ENCODE measurements around the gene JDP2.

JDP2 gene

DNA sequence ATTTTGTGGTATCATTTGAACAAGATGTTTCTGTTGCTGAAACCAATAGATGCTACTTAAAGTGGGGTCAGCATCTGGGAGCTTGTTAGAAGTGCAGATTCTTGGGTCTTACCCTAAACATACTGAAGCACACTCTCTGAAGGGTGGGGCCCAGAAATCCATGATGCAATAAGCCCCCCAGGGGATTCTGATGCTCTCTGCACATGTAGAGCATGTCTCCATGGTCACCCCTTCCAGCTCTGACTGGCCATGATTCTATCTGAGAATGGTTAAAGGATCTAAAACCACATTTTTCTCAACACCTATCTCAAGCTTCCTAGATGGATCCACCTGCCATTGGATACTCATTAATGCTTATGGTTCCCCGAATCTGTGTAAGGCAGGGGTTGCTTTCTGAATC lies 20.4 kb downstream of the JDP2 start:
- H3K4me3 ChIP-seq (ENCODE audit: low read depth, low read length), result no peak overlapping the region
- no peak for DNase-seq (ENCODE audit: low read depth)
- TF ChIP-seq, protein P1, sequence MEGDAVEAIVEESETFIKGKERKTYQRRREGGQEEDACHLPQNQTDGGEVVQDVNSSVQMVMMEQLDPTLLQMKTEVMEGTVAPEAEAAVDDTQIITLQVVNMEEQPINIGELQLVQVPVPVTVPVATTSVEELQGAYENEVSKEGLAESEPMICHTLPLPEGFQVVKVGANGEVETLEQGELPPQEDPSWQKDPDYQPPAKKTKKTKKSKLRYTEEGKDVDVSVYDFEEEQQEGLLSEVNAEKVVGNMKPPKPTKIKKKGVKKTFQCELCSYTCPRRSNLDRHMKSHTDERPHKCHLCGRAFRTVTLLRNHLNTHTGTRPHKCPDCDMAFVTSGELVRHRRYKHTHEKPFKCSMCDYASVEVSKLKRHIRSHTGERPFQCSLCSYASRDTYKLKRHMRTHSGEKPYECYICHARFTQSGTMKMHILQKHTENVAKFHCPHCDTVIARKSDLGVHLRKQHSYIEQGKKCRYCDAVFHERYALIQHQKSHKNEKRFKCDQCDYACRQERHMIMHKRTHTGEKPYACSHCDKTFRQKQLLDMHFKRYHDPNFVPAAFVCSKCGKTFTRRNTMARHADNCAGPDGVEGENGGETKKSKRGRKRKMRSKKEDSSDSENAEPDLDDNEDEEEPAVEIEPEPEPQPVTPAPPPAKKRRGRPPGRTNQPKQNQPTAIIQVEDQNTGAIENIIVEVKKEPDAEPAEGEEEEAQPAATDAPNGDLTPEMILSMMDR (conservative IDR thresholded peaks at IDR 0.05; ENCODE audit: low read depth, low read length), result no peak

DNA sequence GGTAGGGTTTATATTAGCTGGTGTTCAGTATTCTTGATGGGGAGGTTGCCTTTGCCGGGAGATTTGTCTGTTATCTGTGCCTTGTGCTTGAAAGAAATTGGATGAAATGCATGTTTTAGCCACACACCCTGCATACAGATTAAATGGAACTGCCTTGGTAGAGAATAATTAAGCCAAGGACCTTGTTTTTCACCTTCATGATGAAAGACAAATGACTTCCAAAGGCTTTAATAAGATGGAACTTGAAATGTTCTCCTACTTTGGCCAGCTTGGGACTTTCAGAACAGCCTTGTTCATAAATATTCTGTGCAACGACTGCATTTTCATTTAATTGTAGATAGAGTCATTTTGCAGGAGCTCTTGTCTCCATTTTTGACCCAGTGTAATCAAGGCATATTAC lies 21.2 kb downstream of the JDP2 start:
- no peak for DNase-seq (ENCODE audit: low read depth)
- no peak overlapping the region for H3K4me3 ChIP-seq (ENCODE audit: low read depth, low read length)
- TF ChIP-seq, protein P1 (conservative IDR thresholded peaks at IDR 0.05; ENCODE audit: low read depth, low read length), result no peak

DNA sequence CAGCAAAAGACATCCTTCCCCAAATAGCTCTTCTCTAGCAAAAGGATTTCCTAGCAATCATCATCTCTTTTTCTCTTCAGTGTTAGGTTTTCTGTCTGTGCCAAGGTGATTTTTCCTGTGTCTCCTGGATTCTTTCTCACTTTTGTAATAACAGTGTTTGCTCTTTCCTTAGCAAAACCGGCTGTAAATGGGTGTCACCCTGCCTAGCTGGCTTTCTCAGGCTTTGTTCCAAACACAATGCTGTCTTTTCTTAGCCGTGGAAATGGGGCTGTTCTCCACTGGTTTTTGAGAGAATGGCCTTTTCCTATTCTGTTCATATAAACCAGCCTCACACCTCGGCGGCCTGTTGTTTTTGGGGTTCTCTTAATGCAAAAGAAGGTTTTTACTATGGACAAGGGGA lies 21.9 kb downstream of the JDP2 start:
- H3K4me3 ChIP-seq (ENCODE audit: low read depth, low read length), result no peak overlapping the region
- TF ChIP-seq, protein P1 (conservative IDR thresholded peaks at IDR 0.05; ENCODE audit: low read depth, low read length), result no peak
- no peak for DNase-seq (ENCODE audit: low read depth)

DNA sequence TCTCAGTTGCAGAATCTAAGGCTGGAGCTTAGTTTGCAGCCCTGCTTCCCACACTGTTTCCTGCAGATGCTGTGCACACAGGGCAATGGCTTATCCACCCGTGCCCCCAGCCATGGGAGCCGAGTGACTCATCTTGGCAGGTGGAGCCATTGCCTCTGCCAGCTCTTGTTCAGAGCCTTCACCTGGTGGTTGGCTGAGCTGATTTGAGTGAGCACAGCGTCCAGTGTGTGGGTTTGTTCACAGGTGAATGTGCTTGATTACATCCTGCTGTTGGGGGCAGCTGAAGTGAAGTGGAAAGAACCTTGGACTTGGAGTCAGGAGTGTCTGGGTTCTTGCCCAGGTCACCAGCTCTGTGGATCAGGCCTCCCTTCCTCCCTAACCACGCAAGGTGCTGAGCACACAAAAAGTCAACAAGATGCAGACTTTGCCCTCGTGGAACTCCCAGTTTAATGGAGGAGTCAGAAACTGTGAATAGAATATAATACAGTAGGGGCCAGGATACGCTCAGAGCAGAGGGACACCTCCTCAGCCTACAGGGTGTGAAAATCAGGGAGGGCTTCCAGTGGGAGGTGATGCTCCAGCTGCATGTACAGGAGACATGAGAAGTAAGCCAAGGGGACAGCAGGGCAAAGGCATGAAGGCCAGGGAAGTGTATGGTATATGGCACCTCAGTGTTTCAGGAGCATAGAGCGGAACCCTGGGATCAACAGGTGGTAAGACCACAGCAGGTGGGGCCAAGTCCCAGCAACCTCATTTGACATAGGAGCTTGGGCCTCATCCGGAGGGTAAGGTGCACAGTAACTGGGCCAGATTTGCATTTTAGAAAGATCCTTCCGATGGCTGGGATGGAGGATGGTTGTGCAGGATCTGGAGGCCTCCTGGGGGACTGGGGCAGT lies 22.8 kb downstream of the JDP2 start:
- no peak overlapping the region for H3K4me3 ChIP-seq (ENCODE audit: low read depth, low read length)
- DNase-seq (ENCODE audit: low read depth), result peak; percentile 31
- TF ChIP-seq, protein P1 (conservative IDR thresholded peaks at IDR 0.05; ENCODE audit: low read depth, low read length), result no peak

DNA sequence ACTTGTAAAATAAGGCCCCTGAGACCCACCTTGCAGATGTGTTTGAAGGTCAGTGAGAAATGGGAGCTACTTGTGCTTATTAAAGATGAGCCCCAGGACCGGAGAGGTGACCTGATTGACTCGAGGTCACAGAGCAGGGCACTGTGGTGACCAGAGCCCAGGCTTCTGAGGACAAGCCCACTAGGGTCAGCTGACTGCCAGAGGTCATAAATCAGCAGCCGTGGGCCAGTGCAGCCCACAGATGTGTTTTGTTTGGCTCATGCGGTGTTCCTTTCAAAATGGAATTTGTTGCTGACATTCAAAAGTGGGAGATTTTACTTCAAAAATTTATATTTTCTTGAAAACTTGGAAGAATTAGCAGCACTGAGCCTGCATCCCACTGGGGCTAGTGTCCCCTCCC lies 24.5 kb downstream of the JDP2 start:
- TF ChIP-seq, protein P1 (conservative IDR thresholded peaks at IDR 0.05; ENCODE audit: low read depth, low read length), result no peak
- no peak overlapping the region for H3K4me3 ChIP-seq (ENCODE audit: low read depth, low read length)
- DNase-seq (ENCODE audit: low read depth), result peak; percentile 56

DNA sequence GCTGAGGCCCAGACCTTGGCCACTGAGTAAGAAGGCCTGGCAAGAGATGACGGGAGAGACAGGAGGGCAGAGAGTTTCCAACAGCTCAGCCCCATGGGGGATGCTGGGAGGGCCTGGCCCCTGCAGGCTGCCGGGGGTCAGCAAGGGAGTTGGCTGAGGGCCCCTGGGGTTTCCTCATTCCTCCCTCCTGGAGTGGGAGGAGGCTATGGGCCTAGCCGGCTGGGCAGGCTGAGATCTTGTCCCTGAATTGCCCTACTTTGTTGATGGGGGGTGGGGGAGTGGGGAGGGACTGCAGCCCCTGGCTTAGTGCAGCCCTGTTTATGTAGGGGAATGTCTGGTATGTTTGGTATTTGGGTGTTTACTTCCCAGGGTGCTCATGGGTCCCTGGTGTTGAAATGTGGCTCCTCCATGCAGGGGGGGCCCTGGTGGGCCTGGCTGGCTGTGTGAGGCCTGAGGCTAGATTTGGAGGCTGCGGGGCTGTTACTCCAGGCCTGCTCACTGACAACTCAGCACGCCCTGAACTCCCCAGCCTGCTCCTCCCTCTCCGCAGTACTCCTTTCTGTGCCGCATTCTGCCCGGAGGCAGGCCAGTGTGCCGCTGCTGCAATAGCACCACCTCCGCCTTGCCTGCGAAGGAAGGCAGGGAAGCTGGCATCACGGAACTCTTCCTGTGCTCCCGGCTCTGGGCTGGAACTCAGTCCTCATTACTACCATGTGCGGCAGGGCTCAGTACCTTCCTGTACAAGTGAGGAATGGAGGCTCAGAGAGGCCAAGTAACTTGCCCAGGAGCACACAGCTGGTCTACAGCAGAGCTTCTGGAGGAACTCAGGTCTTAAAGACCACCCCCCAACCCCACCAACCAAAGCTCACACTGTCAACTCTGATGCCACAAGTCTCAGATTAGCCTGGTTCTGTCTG lies 25.3 kb downstream of the JDP2 start:
- no peak overlapping the region for H3K4me3 ChIP-seq (ENCODE audit: low read depth, low read length)
- TF ChIP-seq, protein P1 (conservative IDR thresholded peaks at IDR 0.05; ENCODE audit: low read depth, low read length), result no peak
- DNase-seq (ENCODE audit: low read depth), result peak; percentile 97

All from choroid plexus epithelial cell (primary cell).